Uterus (tissue), 2 donors: ENCODE data around the gene GRIK1.

Experiments used
- POLR2A ChIP-seq, 2 donors: fragments of 450-650 bp; IDR thresholded peaks; one replicate each; pipeline ENCODE4 v1.6.1; 2016; ENCODE audit warnings: antibody characterized with exemption in 2 of 2, mild to moderate bottlenecking in 1 of 2, moderate library complexity in 1 of 2
- TF ChIP-seq, protein P1 (sequence below), 4 experiments: fragments of 200-600 bp in 2 of 4; fragments of 450-650 bp in 2 of 4; sonication (generic) in 2 of 4; IDR thresholded peaks; one replicate each; pipeline ENCODE4 v1.5.1; 2016 to 2019; ENCODE audit warnings: antibody characterized with exemption in 4 of 4, mild to moderate bottlenecking in 2 of 4, moderate library complexity in 1 of 4

DNA sequence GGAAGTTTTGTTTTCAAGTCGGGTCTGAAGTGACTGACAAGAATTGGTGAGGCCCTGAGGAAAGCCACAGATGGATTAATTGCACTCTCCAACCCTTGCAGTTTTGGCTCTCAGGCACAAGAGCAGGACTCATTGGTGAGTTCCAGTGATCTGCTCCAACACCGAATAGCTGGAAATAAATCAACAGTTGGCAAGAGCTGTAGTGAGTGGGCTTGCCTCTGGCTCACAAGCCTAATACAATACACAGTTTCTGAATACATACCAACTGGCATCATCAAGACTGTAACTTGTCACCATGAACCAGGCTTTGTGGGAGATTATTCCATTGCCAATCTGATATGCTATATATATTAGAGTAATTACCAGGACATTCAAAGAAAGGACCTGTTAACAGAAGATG is 131.6 kb downstream of the GRIK1 start:
- TF ChIP-seq, protein P1, sequence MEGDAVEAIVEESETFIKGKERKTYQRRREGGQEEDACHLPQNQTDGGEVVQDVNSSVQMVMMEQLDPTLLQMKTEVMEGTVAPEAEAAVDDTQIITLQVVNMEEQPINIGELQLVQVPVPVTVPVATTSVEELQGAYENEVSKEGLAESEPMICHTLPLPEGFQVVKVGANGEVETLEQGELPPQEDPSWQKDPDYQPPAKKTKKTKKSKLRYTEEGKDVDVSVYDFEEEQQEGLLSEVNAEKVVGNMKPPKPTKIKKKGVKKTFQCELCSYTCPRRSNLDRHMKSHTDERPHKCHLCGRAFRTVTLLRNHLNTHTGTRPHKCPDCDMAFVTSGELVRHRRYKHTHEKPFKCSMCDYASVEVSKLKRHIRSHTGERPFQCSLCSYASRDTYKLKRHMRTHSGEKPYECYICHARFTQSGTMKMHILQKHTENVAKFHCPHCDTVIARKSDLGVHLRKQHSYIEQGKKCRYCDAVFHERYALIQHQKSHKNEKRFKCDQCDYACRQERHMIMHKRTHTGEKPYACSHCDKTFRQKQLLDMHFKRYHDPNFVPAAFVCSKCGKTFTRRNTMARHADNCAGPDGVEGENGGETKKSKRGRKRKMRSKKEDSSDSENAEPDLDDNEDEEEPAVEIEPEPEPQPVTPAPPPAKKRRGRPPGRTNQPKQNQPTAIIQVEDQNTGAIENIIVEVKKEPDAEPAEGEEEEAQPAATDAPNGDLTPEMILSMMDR (IDR thresholded peaks at IDR 0.05): no peak
- no peak for TF ChIP-seq POLR2A (IDR thresholded peaks at IDR 0.05)
